Peyer's patch (tissue), 4 donors: ENCODE data around the gene PTX4. TPM values are rescaled to one million over a fixed set of nuclear protein-coding genes. Genes with fewer than 3 reads are reported as not detected.
A peak's percentile ranks its signal among the peaks of the same experiment; 100 is the strongest.

ENCODE experiments used
- DNase-seq, 3 donors: peaks; one replicate each; pipeline ENCODE4 v3.0.0-alpha.2; 2017 to 2019
- H3K27ac ChIP-seq, 4 donors: fragments of 200-600 bp; sonication (generic); one replicate each; pipeline ENCODE4 v1.5.1; 2016 to 2019
- H3K27me3 ChIP-seq, 2 donors: fragments of 200-600 bp; sonication (generic); one replicate each; pipeline ENCODE4 v1.5.1; 2019
- H3K36me3 ChIP-seq, 3 donors: fragments of 200-600 bp; sonication (generic); one replicate each; pipeline ENCODE4 v1.5.1; 2016 to 2019
- H3K4me1 ChIP-seq, 4 donors: fragments of 200-600 bp; sonication (generic); one replicate each; pipeline ENCODE4 v1.5.1; 2016 to 2019
- H3K4me3 ChIP-seq, 4 donors: fragments of 200-600 bp; sonication (generic); 1 replicate in 3 of 4; 2 replicates in 1 of 4; pipeline ENCODE4 v1.5.1; 2016 to 2019; ENCODE audit warnings: mild to moderate bottlenecking in 1 of 4
- H3K9me3 ChIP-seq, 4 donors: fragments of 200-600 bp; sonication (generic); one replicate each; pipeline ENCODE4 v1.5.1; 2016 to 2019; ENCODE audit warnings: mild to moderate bottlenecking in 1 of 4
- POLR2A ChIP-seq, 2 donors: fragments of 450-650 bp; IDR thresholded peaks; one replicate each; pipeline ENCODE4 v1.5.1; 2017; ENCODE audit warnings: antibody characterized with exemption in 2 of 2, mild to moderate bottlenecking in 2 of 2, moderate library complexity in 2 of 2
- total RNA-seq, 4 donors: library from RNA; depleted of rRNA; stranded (reverse); fragments of >200 nt; gene quantifications; one replicate each; pipeline ENCODE4 v1.1.0, GENCODE V29; 2016
- TF ChIP-seq, protein P1 (sequence below), 6 experiments: fragments of 450-650 bp in 4 of 6; fragments of 200-600 bp in 2 of 6; sonication (generic) in 1 of 6; IDR thresholded peaks; one replicate each; pipeline ENCODE4 v1.5.1; 2017 to 2019; ENCODE audit warnings: antibody characterized with exemption in 6 of 6, mild to moderate bottlenecking in 3 of 6, moderate library complexity in 1 of 6

Gene PTX4
- total RNA-seq, 4 donors from 2014 or later, result not detected

DNA sequence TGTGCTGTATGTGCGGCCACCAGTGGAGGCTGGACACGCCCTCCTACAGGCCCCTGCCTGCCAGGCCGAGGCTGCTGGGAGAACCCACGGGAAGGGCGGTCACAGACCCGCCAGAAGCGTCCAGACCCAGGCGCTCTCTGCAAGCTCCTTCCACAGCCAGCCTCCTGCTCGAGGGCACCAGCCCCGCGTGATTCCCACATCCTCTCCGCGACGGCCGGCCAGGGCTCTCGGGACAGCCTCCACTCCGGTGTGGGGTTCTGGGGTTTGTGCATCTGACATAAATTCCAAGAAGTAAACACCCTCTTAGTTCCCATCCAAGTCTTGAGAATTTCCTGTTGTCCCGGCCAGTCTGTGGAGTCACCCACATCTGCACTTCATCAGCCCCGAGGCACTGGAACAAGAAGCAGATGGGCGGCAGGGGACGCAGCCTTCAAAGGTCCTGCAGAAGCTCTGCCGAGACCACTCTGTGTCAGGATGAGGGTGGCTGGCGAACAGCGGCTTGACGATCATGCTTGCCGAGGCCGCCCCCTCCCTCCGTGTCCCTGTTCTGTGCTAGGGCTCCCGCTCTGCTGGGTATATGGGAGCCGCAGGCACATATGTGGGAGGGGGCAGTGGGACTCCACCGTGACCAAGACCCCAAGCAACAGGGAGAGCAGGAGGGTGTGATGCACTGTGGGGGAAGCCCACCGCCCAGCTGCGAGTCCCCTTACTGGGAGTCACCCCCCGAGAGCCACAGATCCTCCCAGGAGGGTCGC lies 42.3 kb upstream of the PTX4 start:
- Histone ChIP-seq H3K4me1 (peaks cover 0 to 27% (median 9%) of the 10 kb centered on the region in 4 donors), H3K27ac (peak overlapping the region; percentile 80 to 95 (median 89)), H3K36me3 (peaks cover 0 to 3% (median 0%) of the 10 kb centered on the region in 3 donors), H3K27me3 (no peaks in the 10 kb centered on the region), H3K4me3 (peak overlapping the region in 2 of 4 donors; percentile 2 to 27), H3K9me3 (no peaks in the 10 kb centered on the region)
- TF ChIP-seq, protein P1, sequence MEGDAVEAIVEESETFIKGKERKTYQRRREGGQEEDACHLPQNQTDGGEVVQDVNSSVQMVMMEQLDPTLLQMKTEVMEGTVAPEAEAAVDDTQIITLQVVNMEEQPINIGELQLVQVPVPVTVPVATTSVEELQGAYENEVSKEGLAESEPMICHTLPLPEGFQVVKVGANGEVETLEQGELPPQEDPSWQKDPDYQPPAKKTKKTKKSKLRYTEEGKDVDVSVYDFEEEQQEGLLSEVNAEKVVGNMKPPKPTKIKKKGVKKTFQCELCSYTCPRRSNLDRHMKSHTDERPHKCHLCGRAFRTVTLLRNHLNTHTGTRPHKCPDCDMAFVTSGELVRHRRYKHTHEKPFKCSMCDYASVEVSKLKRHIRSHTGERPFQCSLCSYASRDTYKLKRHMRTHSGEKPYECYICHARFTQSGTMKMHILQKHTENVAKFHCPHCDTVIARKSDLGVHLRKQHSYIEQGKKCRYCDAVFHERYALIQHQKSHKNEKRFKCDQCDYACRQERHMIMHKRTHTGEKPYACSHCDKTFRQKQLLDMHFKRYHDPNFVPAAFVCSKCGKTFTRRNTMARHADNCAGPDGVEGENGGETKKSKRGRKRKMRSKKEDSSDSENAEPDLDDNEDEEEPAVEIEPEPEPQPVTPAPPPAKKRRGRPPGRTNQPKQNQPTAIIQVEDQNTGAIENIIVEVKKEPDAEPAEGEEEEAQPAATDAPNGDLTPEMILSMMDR (IDR thresholded peaks at IDR 0.05), result no peak
- no peak for TF ChIP-seq POLR2A (IDR thresholded peaks at IDR 0.05)
- DNase-seq, result no peak

- peak overlapping the region; percentile 27 to 95 (median 89) for H3K27ac ChIP-seq
- no peak for DNase-seq
- H3K4me1 ChIP-seq, result peaks cover 0 to 25% (median 6%) of the 10 kb centered on the region in 4 donors
- no peaks in the 10 kb centered on the region for H3K9me3 ChIP-seq
- no peaks in the 10 kb centered on the region for H3K36me3 ChIP-seq
- H3K27me3 ChIP-seq, result no peaks in the 10 kb centered on the region
- H3K4me3 ChIP-seq, result no peak overlapping the region
- TF ChIP-seq, protein P1 (IDR thresholded peaks at IDR 0.05), result no peak
- no peak for TF ChIP-seq POLR2A (IDR thresholded peaks at IDR 0.05)
These were observed 41.7 kb upstream of the PTX4 start for GRCh38 chr16:1530349-1530882.

GRCh38 chr16:1528921-1529537 lies 40.3 kb upstream of the PTX4 start:
- TF ChIP-seq, protein P1 (IDR thresholded peaks at IDR 0.05), result no peak
- no peak for TF ChIP-seq POLR2A (IDR thresholded peaks at IDR 0.05)
- peaks cover 0 to 25% (median 0%) of the 10 kb centered on the region in 4 donors for H3K4me1 ChIP-seq
- H3K9me3 ChIP-seq, result no peaks in the 10 kb centered on the region
- no peak for DNase-seq
- no peak overlapping the region for H3K4me3 ChIP-seq
- no peaks in the 10 kb centered on the region for H3K27me3 ChIP-seq
- no peak overlapping the region for H3K27ac ChIP-seq
- no peaks in the 10 kb centered on the region for H3K36me3 ChIP-seq

GRCh38 chr16:1527836-1528811 lies 39.4 kb upstream of the PTX4 start:
- TF ChIP-seq, protein P1 (IDR thresholded peaks at IDR 0.05), result no peak
- TF ChIP-seq POLR2A (IDR thresholded peaks at IDR 0.05), result no peak
- no peaks in the 10 kb centered on the region for H3K9me3 ChIP-seq
- no peaks in the 10 kb centered on the region for H3K36me3 ChIP-seq
- no peak for DNase-seq
- H3K4me1 ChIP-seq, result peaks cover 0 to 24% (median 0%) of the 10 kb centered on the region in 4 donors
- H3K4me3 ChIP-seq, result no peak overlapping the region
- no peak overlapping the region for H3K27ac ChIP-seq
- H3K27me3 ChIP-seq, result no peaks in the 10 kb centered on the region
